ENCODE results near the gene KAZALD1.

GRCh38 chr10:101020427-101021075, 41.2 kb upstream of the KAZALD1 start:
- no peak for TF ChIP-seq CTCF (IDR thresholded peaks at IDR 0.05; ENCODE audit: low read depth, low read length)
- no peak for TF ChIP-seq EZH2phosphoT487 (IDR thresholded peaks at IDR 0.05; ENCODE audit: low read depth)

All from OCI-LY3 (cell line).